Ovary (tissue), 9 donors: ENCODE measurements around the gene FANCL. TPM values are rescaled to one million over a fixed set of nuclear protein-coding genes. Genes with fewer than 3 reads are reported as not detected.

Experiments
- DNase-seq, 5 donors: peaks; one replicate each; pipeline ENCODE4 v3.0.0-alpha.2; 2019 to 2020
- H3K27ac ChIP-seq, 2 donors: fragments of 200-600 bp; one replicate each; pipeline versions ENCODE4 v1.5.1 to v1.8.0; 2019 to 2022
- H3K27me3 ChIP-seq: fragments of 200-600 bp; one replicate; pipeline ENCODE4 v1.8.0; 2022
- H3K36me3 ChIP-seq: fragments of 200-600 bp; sonication (generic); one replicate; pipeline ENCODE4 v1.5.1; 2019
- H3K4me1 ChIP-seq: one replicate; pipeline ENCODE4 v1.8.1; 2013; ENCODE audit warnings: mild to moderate bottlenecking, moderate library complexity; ENCODE audit not compliant: insufficient read depth
- H3K4me3 ChIP-seq: fragments of 200-600 bp; sonication (generic); one replicate; pipeline ENCODE4 v1.5.1; 2017
- H3K9me3 ChIP-seq, 2 donors: fragments of 200-600 bp in 1 of 2; sonication (generic) in 1 of 2; one replicate each; pipeline versions ENCODE4 v1.5.1 to v1.8.1; 2013 to 2019; ENCODE audit warnings: mild to moderate bottlenecking in 1 of 2, moderate library complexity in 1 of 2
- CTCF ChIP-seq, 3 donors: fragments of 450-650 bp in 2 of 3; fragments of 200-600 bp in 1 of 3; IDR thresholded peaks; one replicate each; pipeline versions ENCODE4 v1.5.1 to v1.8.0; 2016 to 2022; ENCODE audit warnings: antibody characterized with exemption in 3 of 3, mild to moderate bottlenecking in 1 of 3
- EP300 ChIP-seq: sonication (generic); formaldehyde crosslinking; IDR thresholded peaks from one replicate; pipeline ENCODE4 v1.6.1; 2017; ENCODE audit warnings: antibody characterized with exemption
- POLR2A ChIP-seq: fragments of 450-650 bp; IDR thresholded peaks from one replicate; pipeline ENCODE4 v1.6.1; 2017; ENCODE audit warnings: antibody characterized with exemption, mild to moderate bottlenecking, moderate library complexity
- WGBS, 3 donors: extraction: QIAGEN DNeasy Blood & Tissue Kit in 1 of 3; methylation state at CpG; one replicate each; pipeline versions ENCODE4 v1.1.5 to v1.1.7; 2013 to 2017; 5-methylcytosine and 5-hydroxymethylcytosine counted together
- intact Hi-C, 4 donors: fragments of 100-400 bp; cut with DNase I; formaldehyde crosslinking; loops; one replicate each; pipeline versions ENCODE4 v1.11.0 to v1.15.1; 2022 to 2023
- polyA plus RNA-seq, 2 donors: library from polyadenylated mRNA; stranded (reverse); fragments of 200-250 nt in 1 of 2; fragments of 350-450 nt in 1 of 2; fragmentation: Illumina TruSeq in 1 of 2; extraction: RNeasy Lipid Tissue Mini Kit (QIAGEN cat#74804) in 1 of 2; gene quantifications; one replicate each; pipeline ENCODE4 v1.2.3, GENCODE V29; 2013 to 2014
- total RNA-seq, 7 donors: library from RNA; depleted of rRNA in 2 of 7; stranded (reverse); fragments of >200 nt in 2 of 7; fragmentation: NEBNext Ultra II Directional in 3 of 7; extraction: Animal tissue kit (Norgen Biotek cat#: 25700) in 3 of 7; gene quantifications; one replicate each; pipeline versions ENCODE4 v1.1.0 to v1.2.4, GENCODE V29; 2016 to 2023
- donor health status: DM: no; HTN: no; CAD: no; lungs with moderate emphysema.
- donor health status: DM: no; HTN: no; CAD: no.
- donor health status: Bipolar disorder and iron deficiency.
- donor health status: DM: yes; HTN: yes; CAD: no.
- donor health status: DM: no; HTN: no; CAD: no.
- donor health status: DM: yes; HTN: yes; CAD: no.

FANCL gene
- total and polyA plus RNA-seq, 9 donors = 18.8 to 79.2 (median 36.3) TPM

- H3K9me3 ChIP-seq = no peaks in the 10 kb centered on the region
- H3K27ac ChIP-seq = no peak overlapping the region
- no peak for DNase-seq
- no peaks in the 10 kb centered on the region for H3K36me3 ChIP-seq
- H3K4me3 ChIP-seq = no peak overlapping the region
- intact Hi-C loops = no loop called here
- peaks cover under 1% of the 10 kb centered on the region for H3K4me1 ChIP-seq
- no peaks in the 10 kb centered on the region for H3K27me3 ChIP-seq
- TF ChIP-seq POLR2A = no peak
- no peak for TF ChIP-seq CTCF (IDR thresholded peaks at IDR 0.05)
- no peak for TF ChIP-seq EP300
- WGBS, 3 donors = 86 to 93% (median 92%) methylated on average over 3 of the region's 3 CpGs
Measured at GRCh38 chr2:58235170-58235569, 6.0 kb downstream of the FANCL start.

GRCh38 chr2:58228299-58228698, 12.8 kb downstream of the FANCL start:
- TF ChIP-seq EP300 (no peak), POLR2A (no peak), CTCF (IDR thresholded peaks at IDR 0.05) (no peak)
- no peak for DNase-seq
- no peak overlapping the region for H3K4me3 ChIP-seq
- H3K9me3 ChIP-seq = no peaks in the 10 kb centered on the region
- no peaks in the 10 kb centered on the region for H3K36me3 ChIP-seq
- intact Hi-C loops = no loop called here
- WGBS, 3 donors = 86 to 89% (median 88%) methylated on average over 1 of the region's 1 CpG
- no peaks in the 10 kb centered on the region for H3K27me3 ChIP-seq
- no peaks in the 10 kb centered on the region for H3K4me1 ChIP-seq
- H3K27ac ChIP-seq = no peak overlapping the region

- no peak overlapping the region for H3K4me3 ChIP-seq
- H3K4me1 ChIP-seq = no peaks in the 10 kb centered on the region
- no peaks in the 10 kb centered on the region for H3K36me3 ChIP-seq
- no peak for TF ChIP-seq CTCF (IDR thresholded peaks at IDR 0.05)
- no peak for TF ChIP-seq POLR2A
- TF ChIP-seq EP300 = no peak
- intact Hi-C loops = no loop called here
- WGBS, 3 donors = 97 to 99% (median 98%) methylated on average over 16 of the region's 16 CpGs
- no peaks in the 10 kb centered on the region for H3K27me3 ChIP-seq
- H3K27ac ChIP-seq = no peak overlapping the region
- no peaks in the 10 kb centered on the region for H3K9me3 ChIP-seq
- DNase-seq = no peak
Measured at GRCh38 chr2:58227171-58227917, 13.8 kb downstream of the FANCL start.

- H3K27ac ChIP-seq = no peak overlapping the region
- H3K4me1 ChIP-seq = no peaks in the 10 kb centered on the region
- 29 to 41% (median 31%) methylated on average over 2 of the region's 2 CpGs for WGBS, 3 donors
- TF ChIP-seq POLR2A = no peak
- TF ChIP-seq CTCF (IDR thresholded peaks at IDR 0.05) = no peak
- TF ChIP-seq EP300 = no peak
- no peaks in the 10 kb centered on the region for H3K27me3 ChIP-seq
- no peaks in the 10 kb centered on the region for H3K36me3 ChIP-seq
- H3K9me3 ChIP-seq = no peaks in the 10 kb centered on the region
- intact Hi-C loops = no loop called here
- no peak overlapping the region for H3K4me3 ChIP-seq
- no peak for DNase-seq
Measured at GRCh38 chr2:58221909-58222308, 19.2 kb downstream of the FANCL start.
